ENCODE measurements around the gene DOCK10. TPM values are rescaled to one million over a fixed set of nuclear protein-coding genes. Genes with fewer than 3 reads are reported as not detected.

The DOCK10 gene
- total RNA-seq, 4 donors from 2014 or later, result 11.9 to 42.0 (median 17.9) TPM

DNA sequence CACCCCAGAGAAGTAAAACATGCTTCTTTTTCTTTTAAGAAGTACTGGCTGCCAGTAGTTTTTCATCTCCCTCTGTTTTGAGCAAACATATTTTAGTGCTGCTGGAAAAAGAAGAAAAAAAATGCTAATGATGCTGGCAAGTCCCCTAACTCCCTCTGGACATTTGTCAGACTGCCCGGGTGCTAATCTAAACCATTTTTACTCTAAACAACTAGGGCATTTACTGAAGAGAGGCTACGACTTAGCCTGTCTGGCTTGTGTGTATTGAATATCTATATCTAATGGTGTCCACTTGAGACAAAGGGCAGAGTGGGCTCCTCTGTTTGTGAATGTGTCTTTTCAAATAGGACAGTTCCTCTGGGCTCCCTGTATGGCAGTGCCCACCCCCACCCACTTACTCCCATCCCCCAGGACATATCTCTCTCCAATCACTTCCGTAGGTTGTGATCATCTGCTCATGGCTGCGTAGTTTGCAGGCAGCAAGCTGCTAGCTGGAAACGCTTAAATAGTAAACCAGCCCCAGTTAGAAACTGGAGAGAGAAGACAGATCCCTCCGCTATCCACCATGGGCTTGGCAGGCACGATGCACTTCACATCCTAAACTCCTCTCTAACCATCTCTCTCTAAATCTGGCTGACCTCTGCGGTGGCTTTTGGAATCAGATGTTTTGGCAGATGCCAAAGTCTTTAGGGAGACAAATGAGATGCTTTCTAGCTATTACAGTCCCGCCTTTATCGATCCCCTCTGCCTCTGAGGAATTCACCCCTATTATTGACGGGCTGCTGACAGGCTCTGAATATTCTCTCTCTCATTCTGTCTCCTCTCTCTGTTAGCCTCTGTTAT, 58.3 kb downstream of the DOCK10 start:
- TF ChIP-seq, protein P1, sequence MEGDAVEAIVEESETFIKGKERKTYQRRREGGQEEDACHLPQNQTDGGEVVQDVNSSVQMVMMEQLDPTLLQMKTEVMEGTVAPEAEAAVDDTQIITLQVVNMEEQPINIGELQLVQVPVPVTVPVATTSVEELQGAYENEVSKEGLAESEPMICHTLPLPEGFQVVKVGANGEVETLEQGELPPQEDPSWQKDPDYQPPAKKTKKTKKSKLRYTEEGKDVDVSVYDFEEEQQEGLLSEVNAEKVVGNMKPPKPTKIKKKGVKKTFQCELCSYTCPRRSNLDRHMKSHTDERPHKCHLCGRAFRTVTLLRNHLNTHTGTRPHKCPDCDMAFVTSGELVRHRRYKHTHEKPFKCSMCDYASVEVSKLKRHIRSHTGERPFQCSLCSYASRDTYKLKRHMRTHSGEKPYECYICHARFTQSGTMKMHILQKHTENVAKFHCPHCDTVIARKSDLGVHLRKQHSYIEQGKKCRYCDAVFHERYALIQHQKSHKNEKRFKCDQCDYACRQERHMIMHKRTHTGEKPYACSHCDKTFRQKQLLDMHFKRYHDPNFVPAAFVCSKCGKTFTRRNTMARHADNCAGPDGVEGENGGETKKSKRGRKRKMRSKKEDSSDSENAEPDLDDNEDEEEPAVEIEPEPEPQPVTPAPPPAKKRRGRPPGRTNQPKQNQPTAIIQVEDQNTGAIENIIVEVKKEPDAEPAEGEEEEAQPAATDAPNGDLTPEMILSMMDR (IDR thresholded peaks at IDR 0.05), result no peak
- DNase-seq (ENCODE audit: low spot score), result no peak
- ATAC-seq (ENCODE audit: low FRiP score), result no peak

DNA sequence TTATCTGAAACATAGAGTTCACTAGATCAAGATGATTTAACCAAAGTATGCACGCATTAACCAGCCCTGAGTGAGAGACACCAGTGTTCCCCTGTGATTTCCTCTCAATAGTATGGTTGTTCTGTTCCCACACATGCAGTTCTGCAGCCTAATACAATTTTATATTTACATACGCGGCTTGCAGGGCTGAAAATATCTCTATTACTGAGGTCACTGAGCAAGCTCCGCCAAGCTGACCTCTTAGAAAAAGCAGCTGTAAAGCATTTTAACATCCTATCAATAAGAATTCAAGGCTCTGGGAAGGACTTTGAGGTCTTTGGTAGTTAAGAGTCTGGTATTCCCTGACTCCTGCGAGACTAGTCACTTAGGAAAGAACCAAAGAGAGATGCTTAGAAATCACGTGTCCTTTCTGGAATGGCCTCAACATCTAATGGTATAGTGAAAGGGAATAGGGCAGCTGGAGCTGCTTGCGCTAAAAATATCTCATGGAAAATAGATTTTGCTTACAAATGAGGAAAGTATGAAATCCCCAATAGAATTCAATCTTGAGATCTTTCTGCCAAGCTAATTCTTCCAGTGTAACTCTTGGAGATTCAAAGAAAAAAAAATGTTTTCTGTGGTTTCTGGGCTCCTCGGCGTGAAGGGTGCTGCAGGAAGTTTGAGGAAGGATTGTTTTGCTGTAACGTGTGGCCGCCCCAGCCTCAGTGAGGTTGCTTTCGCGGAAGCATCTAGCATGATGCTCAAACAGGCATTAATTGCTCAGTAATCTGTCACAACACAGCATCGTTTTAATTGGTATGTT, 59.2 kb downstream of the DOCK10 start:
- DNase-seq (ENCODE audit: low spot score) (no peak), ATAC-seq (ENCODE audit: low FRiP score) (no peak)

DNA sequence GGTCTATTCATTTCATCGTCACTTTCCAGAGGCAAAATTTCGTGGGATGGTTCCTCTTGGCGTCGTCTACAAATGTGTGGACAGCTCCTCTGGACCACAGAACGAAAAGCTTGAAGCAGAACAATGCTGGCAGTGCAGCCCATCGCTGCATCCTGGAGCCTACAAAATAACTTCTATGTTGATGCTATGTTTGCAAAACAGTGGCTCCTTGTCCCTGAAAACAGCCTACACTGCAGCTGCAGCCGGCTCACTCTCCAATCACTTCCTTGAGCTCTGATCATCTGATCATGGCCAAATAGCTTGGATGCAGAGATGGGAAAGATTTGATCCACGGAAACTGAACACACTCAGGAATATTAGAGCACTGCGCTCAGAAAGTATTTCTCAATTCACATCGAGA, 60.0 kb downstream of the DOCK10 start:
- no peak for DNase-seq (ENCODE audit: low spot score)
- TF ChIP-seq, protein P1 (IDR thresholded peaks at IDR 0.05), result no peak
- no peak for ATAC-seq (ENCODE audit: low FRiP score)

More for the DNA sequence above, 59.2 kb downstream of the DOCK10 start:
- TF ChIP-seq, protein P1 (IDR thresholded peaks at IDR 0.05), result no peak

DNA sequence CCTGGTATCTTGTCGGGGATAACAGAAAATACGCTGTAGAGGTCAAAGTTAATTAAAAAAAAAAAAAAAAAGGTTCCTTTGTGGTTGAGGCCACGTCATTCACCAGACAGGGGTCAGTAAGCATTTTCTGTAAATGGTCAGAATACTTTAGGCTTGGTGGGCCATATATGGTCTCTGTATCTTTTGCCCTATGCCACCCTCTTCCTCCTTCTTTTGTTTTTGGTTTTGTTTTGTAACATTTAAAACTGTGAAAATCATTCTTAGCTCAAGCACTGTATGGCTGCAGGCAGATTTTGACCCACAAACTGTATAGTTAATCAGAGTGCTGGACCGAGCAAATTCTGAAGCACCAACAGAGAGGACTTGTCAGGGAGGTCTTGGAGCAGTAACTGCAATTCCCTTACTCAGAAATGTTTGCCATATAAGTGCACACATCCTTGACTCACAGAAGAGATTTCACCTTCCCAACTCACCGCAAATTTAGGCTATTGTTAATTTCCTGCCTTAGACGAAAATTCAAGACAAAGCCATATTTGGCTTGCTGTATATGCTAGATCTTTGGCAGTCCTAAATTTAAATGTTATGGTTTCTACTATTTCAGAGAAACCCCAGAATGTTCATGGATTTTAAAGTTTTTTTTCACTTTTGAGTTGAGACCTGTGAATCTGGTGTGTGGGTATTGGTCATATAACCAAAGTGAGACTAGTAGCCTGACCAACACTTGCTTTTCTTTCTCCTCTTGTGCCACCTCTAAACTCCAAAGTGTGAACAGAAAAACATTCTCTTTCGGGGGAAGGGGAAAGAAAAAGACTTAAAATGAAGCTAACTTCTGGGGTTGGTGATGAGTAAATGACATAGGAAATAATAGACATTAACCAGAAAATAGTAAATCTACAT, 65.4 kb downstream of the DOCK10 start:
- ATAC-seq (ENCODE audit: low FRiP score) (no peak), DNase-seq (ENCODE audit: low spot score) (no peak)
- TF ChIP-seq, protein P1 (IDR thresholded peaks at IDR 0.05), result no peak

DNA sequence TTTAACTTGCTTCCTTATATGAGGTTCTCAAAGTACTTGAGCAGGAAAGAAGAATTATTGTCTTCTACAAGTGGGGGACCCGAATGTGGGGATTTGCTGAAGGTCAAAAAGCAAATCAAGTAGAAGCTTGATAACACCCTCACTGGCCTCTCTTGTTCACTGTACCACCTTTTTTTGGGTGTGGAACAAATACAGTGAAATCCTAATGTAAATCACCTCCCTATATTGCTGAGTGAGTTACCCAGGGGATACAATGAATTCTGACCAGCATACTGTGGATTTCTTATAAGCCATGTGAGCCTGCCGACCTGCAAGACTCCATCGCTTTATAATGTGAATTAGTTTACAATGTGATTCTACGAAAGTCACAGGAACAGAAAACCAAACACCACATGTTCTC, 66.5 kb downstream of the DOCK10 start:
- DNase-seq (ENCODE audit: low spot score) (no peak), ATAC-seq (ENCODE audit: low FRiP score) (no peak)
- TF ChIP-seq, protein P1 (IDR thresholded peaks at IDR 0.05), result no peak

DNA sequence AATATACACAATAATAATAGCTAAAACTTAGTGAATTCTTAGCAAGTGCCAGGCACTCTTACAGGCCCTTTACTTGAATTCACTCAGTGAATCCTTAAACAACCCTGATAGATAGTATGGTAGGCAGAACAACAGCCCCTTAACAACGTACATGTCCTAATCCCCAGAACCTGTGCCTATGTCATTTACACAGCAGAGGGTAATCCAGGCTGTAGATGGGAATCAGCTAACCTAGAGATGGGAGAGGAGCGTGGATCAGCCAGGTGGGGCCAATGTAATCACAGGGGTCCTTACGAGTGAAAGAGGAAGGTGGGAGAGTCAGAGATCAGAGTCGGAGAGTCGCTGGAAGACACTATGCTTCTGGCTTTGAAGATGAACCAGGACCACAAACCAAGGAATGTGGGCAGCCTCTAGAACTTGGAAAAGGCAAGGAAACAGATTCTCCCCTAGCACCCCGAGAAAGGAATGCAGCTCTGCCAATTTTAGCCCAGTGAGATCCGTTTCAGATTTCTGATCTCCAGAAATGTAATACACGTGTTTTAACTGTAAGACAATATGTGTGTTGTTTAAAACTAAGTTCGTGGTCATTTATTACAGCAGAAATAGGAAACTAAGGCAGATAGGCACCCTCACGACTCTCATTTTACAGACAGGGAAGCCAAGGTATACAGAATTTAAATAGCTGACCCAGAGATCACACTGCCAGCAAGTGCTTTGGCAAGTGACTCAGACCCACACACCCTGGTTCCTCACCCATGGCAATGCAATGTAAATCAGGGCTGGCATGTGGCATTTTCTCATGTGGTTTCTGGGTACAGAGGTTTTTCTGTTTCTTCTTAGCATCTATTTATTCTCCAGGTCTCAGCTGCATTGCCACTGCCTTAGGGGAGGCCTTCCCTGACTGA, 68.9 kb downstream of the DOCK10 start:
- DNase-seq (ENCODE audit: low spot score) (no peak), ATAC-seq (ENCODE audit: low FRiP score) (no peak)
- TF ChIP-seq, protein P1 (IDR thresholded peaks at IDR 0.05), result no peak
